Measurements from ENCODE around the gene GPC6. TPM values are rescaled to one million over a fixed set of nuclear protein-coding genes. Genes with fewer than 3 reads are reported as not detected.

Gene GPC6
- polyA plus RNA-seq, 1 of the 3 experiments (the other 2 are of a cell fraction) = 6.7 TPM

DNA sequence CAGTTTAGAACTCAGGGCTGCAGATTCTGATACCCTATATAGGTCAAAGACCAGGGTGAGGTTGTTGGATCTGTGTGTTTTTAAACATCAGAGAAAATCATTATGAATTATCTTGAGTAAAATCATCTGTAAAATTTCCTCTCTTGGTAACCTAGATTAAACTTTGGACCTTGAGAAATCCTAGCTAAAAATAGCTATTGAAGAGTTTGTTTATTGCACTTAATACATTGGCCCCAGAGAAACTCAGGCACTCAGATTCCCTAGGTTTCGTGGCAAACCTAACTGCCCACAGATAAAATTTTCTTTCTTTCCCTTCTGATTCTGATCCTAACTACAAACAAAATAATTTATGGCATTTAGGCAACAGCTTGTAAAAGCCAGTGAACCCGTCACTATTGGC is 102.3 kb downstream of the GPC6 start:
- Histone ChIP-seq H2AFZ (ENCODE audit: low read depth) (no peak overlapping the region), H3F3A (replicated peaks; ENCODE audit: insufficient read depth) (no peaks in the 10 kb centered on the region), H3K4me1 (ENCODE audit: control insufficient read depth in 1 of 2, insufficient read depth in 2 of 2, low read depth in 1 of 2, low read length in 1 of 2) (peaks cover 0 to 20% of the 10 kb centered on the region in 2 experiments; a peak in 2 of 4 replicates), H3K9me2 (no peaks in the 10 kb centered on the region), H3K9ac (no peak overlapping the region), H3K27ac (ENCODE audit: low read depth in 2 of 2, low read length in 1 of 2) (no peak overlapping the region), H3K4me2 (no peak overlapping the region), H3K9me3 (no peaks in the 10 kb centered on the region), H3K27me3 (ENCODE audit: insufficient read depth) (no peaks in the 10 kb centered on the region), H3K36me3 (replicated peaks in 1 of 2; ENCODE audit: control insufficient read depth in 1 of 2, insufficient read depth in 2 of 2, low read length in 1 of 2) (no peaks in the 10 kb centered on the region), H3K79me2 (ENCODE audit: insufficient read depth) (no peaks in the 10 kb centered on the region; the same call in 1 of the 2 replicates), H3K4me3 (ENCODE audit: low read depth in 2 of 2, low read length in 1 of 2) (no peak overlapping the region), H4K20me1 (ENCODE audit: insufficient read depth) (no peaks in the 10 kb centered on the region)
- DNase-seq = no peak
- TF ChIP-seq RCOR1 (IDR thresholded peaks at IDR 0.05; ENCODE audit: low read length) = no peak
- no peak for TF ChIP-seq SIN3A (IDR thresholded peaks at IDR 0.05; ENCODE audit: borderline replicate concordance, low read depth, low read length)
- TF ChIP-seq, protein P1, sequence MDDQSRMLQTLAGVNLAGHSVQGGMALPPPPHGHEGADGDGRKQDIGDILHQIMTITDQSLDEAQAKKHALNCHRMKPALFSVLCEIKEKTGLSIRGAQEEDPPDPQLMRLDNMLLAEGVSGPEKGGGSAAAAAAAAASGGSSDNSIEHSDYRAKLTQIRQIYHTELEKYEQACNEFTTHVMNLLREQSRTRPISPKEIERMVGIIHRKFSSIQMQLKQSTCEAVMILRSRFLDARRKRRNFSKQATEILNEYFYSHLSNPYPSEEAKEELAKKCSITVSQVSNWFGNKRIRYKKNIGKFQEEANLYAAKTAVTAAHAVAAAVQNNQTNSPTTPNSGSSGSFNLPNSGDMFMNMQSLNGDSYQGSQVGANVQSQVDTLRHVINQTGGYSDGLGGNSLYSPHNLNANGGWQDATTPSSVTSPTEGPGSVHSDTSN (IDR thresholded peaks at IDR 0.05) = no peak
- no peak for TF ChIP-seq FOXM1 (IDR thresholded peaks at IDR 0.05; ENCODE audit: low read depth)
- TF ChIP-seq, protein P2, sequence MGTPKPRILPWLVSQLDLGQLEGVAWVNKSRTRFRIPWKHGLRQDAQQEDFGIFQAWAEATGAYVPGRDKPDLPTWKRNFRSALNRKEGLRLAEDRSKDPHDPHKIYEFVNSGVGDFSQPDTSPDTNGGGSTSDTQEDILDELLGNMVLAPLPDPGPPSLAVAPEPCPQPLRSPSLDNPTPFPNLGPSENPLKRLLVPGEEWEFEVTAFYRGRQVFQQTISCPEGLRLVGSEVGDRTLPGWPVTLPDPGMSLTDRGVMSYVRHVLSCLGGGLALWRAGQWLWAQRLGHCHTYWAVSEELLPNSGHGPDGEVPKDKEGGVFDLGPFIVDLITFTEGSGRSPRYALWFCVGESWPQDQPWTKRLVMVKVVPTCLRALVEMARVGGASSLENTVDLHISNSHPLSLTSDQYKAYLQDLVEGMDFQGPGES (IDR thresholded peaks at IDR 0.05; ENCODE audit: low read depth, low read length) = no peak
- no peak for TF ChIP-seq MXI1 (IDR thresholded peaks at IDR 0.05; ENCODE audit: low read depth, low read length)
- TF ChIP-seq FOSL2 (IDR thresholded peaks at IDR 0.05; ENCODE audit: borderline replicate concordance, low read depth) = no peak
- TF ChIP-seq TEAD4 (IDR thresholded peaks at IDR 0.05; ENCODE audit: borderline replicate concordance, insufficient read depth) = no peak
- no peak for TF ChIP-seq JUND (IDR thresholded peaks at IDR 0.05)
- TF ChIP-seq, protein P3, sequence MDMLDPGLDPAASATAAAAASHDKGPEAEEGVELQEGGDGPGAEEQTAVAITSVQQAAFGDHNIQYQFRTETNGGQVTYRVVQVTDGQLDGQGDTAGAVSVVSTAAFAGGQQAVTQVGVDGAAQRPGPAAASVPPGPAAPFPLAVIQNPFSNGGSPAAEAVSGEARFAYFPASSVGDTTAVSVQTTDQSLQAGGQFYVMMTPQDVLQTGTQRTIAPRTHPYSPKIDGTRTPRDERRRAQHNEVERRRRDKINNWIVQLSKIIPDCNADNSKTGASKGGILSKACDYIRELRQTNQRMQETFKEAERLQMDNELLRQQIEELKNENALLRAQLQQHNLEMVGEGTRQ (IDR thresholded peaks at IDR 0.05; ENCODE audit: borderline replicate concordance, low read depth, low read length) = no peak
- no peak for TF ChIP-seq POLR2AphosphoS5 (IDR thresholded peaks at IDR 0.05; ENCODE audit: low read depth, low read length)
- TF ChIP-seq, protein P4, sequence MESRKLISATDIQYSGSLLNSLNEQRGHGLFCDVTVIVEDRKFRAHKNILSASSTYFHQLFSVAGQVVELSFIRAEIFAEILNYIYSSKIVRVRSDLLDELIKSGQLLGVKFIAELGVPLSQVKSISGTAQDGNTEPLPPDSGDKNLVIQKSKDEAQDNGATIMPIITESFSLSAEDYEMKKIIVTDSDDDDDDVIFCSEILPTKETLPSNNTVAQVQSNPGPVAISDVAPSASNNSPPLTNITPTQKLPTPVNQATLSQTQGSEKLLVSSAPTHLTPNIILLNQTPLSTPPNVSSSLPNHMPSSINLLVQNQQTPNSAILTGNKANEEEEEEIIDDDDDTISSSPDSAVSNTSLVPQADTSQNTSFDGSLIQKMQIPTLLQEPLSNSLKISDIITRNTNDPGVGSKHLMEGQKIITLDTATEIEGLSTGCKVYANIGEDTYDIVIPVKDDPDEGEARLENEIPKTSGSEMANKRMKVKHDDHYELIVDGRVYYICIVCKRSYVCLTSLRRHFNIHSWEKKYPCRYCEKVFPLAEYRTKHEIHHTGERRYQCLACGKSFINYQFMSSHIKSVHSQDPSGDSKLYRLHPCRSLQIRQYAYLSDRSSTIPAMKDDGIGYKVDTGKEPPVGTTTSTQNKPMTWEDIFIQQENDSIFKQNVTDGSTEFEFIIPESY (IDR thresholded peaks at IDR 0.05; ENCODE audit: borderline replicate concordance, low read depth) = no peak
- no peak for TF ChIP-seq GABPA (IDR thresholded peaks at IDR 0.05; ENCODE audit: low read depth)
- no peak for TF ChIP-seq MEF2A (IDR thresholded peaks at IDR 0.05; ENCODE audit: borderline replicate concordance, low read depth)
- TF ChIP-seq EP300 (IDR thresholded peaks at IDR 0.05; ENCODE audit: borderline replicate concordance in 1 of 2, low read depth in 1 of 2, low read length in 1 of 2) = no peak
- TF ChIP-seq RXRA (IDR thresholded peaks at IDR 0.05; ENCODE audit: borderline replicate concordance, low read depth) = no peak
- TF ChIP-seq TAF1 (IDR thresholded peaks at IDR 0.05; ENCODE audit: borderline replicate concordance, low read depth, low read length) = no peak
- TF ChIP-seq, protein P5, sequence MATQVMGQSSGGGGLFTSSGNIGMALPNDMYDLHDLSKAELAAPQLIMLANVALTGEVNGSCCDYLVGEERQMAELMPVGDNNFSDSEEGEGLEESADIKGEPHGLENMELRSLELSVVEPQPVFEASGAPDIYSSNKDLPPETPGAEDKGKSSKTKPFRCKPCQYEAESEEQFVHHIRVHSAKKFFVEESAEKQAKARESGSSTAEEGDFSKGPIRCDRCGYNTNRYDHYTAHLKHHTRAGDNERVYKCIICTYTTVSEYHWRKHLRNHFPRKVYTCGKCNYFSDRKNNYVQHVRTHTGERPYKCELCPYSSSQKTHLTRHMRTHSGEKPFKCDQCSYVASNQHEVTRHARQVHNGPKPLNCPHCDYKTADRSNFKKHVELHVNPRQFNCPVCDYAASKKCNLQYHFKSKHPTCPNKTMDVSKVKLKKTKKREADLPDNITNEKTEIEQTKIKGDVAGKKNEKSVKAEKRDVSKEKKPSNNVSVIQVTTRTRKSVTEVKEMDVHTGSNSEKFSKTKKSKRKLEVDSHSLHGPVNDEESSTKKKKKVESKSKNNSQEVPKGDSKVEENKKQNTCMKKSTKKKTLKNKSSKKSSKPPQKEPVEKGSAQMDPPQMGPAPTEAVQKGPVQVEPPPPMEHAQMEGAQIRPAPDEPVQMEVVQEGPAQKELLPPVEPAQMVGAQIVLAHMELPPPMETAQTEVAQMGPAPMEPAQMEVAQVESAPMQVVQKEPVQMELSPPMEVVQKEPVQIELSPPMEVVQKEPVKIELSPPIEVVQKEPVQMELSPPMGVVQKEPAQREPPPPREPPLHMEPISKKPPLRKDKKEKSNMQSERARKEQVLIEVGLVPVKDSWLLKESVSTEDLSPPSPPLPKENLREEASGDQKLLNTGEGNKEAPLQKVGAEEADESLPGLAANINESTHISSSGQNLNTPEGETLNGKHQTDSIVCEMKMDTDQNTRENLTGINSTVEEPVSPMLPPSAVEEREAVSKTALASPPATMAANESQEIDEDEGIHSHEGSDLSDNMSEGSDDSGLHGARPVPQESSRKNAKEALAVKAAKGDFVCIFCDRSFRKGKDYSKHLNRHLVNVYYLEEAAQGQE (IDR thresholded peaks at IDR 0.05; ENCODE audit: low read depth, low read length) = no peak
- POLR2A ChIA-PET = no interaction called here
- 91% methylated on average over 2 of the region's 2 CpGs for WGBS (ENCODE audit: low lambda C conversion rate)
- CTCF ChIA-PET = interaction anchor here (1.1 kb wide), 1 partner anchor 9 kb away, joined by 3 read pairs; no protein-coding TSS in a partner anchor
